Colonic mucosa (tissue), 4 donors: ENCODE results near the gene JPH3. TPM values are rescaled to one million over a fixed set of nuclear protein-coding genes. Genes with fewer than 3 reads are reported as not detected.

Experiments
- DNase-seq: peaks from one replicate; pipeline ENCODE4 v3.0.0-alpha.2; 2020
- H3K27ac ChIP-seq: fragments of 200-600 bp; one replicate; pipeline ENCODE4 v1.8.0; 2021
- H3K27me3 ChIP-seq: fragments of 200-600 bp; one replicate; pipeline ENCODE4 v1.8.0; 2021
- H3K36me3 ChIP-seq: fragments of 200-600 bp; one replicate; pipeline ENCODE4 v1.8.0; 2021
- H3K4me1 ChIP-seq: fragments of 200-600 bp; one replicate; pipeline ENCODE4 v1.8.0; 2021; ENCODE audit warnings: mild to moderate bottlenecking
- H3K4me3 ChIP-seq: fragments of 200-600 bp; one replicate; pipeline ENCODE4 v1.8.0; 2021
- H3K9ac ChIP-seq, 2 donors: one replicate each; pipeline ENCODE4 v1.7.0; 2013; ENCODE audit warnings: control low read depth in 2 of 2, low read depth in 2 of 2, low read length in 2 of 2
- H3K9me3 ChIP-seq: fragments of 200-600 bp; one replicate; pipeline ENCODE4 v1.8.0; 2021
- CTCF ChIP-seq: fragments of 200-600 bp; IDR thresholded peaks from one replicate; pipeline ENCODE4 v1.8.0; 2022; ENCODE audit warnings: antibody characterized with exemption, mild to moderate bottlenecking
- intact Hi-C: fragments of 100-400 bp; cut with DNase I; formaldehyde crosslinking; loops from one replicate; pipeline ENCODE4 v1.14.1; 2022
- total RNA-seq, 2 donors: library from RNA; stranded (reverse); fragmentation: NEBNext Ultra II Directional in 1 of 2; extraction: Animal tissue kit (Norgen Biotek cat#: 25700) in 1 of 2; gene quantifications; one replicate each; pipeline ENCODE4 v1.2.1, GENCODE V29; 2021
- donor health status: healthy.
- donor health status: DM: no; HTN: no; CAD: no.
- donor health status: DM: no; HTN: no; CAD: no.

JPH3 gene
- total RNA-seq, 2 donors from 2014 or later: 0.15 to 0.42 TPM

DNA sequence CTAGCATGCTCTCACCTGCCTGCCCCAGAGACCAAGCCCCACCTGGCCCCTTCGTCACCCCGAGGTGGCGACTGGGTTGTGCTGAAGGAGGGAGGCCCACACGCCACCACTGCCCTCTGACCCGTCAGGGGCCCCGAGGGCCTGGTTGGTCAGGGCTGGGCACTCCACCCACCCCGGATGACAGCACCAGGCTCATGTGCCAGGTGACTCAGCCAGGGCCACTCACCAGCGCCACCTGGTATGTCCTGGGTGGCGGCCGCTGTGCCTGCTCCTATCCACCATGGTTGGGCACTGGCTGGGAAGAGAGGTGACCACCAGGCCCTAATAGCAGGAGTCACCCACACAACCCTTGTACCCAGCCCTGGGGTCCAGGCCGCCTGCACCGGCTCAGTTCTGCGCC, 68.9 kb downstream of the JPH3 start:
- DNase-seq: no peak
- Histone ChIP-seq H3K9ac (no peak overlapping the region), H3K4me3 (no peak overlapping the region), H3K9me3 (no peaks in the 10 kb centered on the region), H3K27me3 (no peaks in the 10 kb centered on the region), H3K27ac (no peak overlapping the region), H3K36me3 (no peaks in the 10 kb centered on the region), H3K4me1 (no peaks in the 10 kb centered on the region)
- intact Hi-C loops: no loop called here
- no peak for TF ChIP-seq CTCF

- Histone ChIP-seq H3K9me3 (no peaks in the 10 kb centered on the region), H3K9ac (no peak overlapping the region), H3K27me3 (no peaks in the 10 kb centered on the region), H3K36me3 (no peaks in the 10 kb centered on the region), H3K27ac (no peak overlapping the region), H3K4me3 (no peak overlapping the region), H3K4me1 (no peaks in the 10 kb centered on the region)
- DNase-seq: no peak
- intact Hi-C loops: no loop called here
- TF ChIP-seq CTCF: no peak
Observed at GRCh38 chr16:87671715-87672270, 69.5 kb downstream of the JPH3 start.

DNA sequence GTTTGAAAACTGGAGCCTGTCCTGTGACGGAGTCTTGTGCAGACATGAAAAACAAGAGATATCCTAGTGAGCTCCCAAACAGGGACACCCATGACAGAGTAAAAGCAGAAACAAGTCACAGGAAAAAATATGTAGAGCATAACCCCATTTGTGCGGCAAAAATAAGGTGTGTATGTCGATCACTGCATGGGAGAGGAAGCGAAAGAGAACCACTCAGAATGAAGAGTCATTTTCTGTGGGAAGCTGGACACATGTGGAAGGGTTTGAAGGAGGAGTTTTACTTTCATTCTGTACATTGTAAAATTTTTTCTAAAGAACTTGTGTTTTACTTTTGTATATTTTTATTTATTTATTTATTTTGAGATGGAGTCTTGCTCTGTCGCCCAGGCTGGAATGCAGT, 72.1 kb downstream of the JPH3 start:
- no peak for DNase-seq
- Histone ChIP-seq H3K9me3 (no peaks in the 10 kb centered on the region), H3K27ac (no peak overlapping the region), H3K27me3 (no peaks in the 10 kb centered on the region), H3K9ac (no peak overlapping the region), H3K36me3 (no peaks in the 10 kb centered on the region), H3K4me1 (no peaks in the 10 kb centered on the region), H3K4me3 (no peak overlapping the region)
- TF ChIP-seq CTCF: no peak
- intact Hi-C loops: no loop called here

DNA sequence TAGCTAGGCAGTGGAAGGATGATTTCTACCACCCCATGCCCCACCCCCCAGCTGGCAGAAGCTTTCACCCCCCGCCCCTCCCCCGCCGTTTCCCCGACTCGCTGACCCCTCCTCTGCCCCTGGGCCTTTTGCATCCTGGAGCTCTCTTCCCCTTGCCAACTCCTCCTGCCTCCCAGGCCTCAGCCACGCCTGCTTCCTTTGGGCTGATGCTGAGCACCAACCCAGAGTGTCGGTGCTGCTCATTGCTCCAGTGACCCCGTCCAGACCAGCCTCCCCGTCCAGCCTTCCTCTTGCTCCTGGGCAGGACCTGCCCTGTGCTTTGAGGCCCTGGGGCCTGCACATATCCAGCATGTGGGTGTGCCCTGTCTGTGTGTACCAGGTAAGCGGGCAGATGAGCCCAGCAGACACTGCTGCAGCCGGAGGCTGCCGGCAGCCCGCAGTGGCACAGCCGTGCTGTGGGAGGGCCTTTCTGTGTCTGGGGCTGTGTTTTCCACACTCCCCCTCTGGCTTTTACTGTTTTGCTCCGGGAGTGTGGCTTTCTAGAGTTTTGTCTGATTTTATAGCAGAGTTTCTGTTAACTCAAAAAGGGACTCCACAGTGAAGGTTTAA, 72.9 kb downstream of the JPH3 start:
- intact Hi-C loops: no loop called here
- Histone ChIP-seq H3K4me3 (no peak overlapping the region), H3K27ac (no peak overlapping the region), H3K36me3 (no peaks in the 10 kb centered on the region), H3K27me3 (no peaks in the 10 kb centered on the region), H3K4me1 (no peaks in the 10 kb centered on the region), H3K9me3 (no peaks in the 10 kb centered on the region), H3K9ac (no peak overlapping the region)
- DNase-seq: no peak
- TF ChIP-seq CTCF: no peak

DNA sequence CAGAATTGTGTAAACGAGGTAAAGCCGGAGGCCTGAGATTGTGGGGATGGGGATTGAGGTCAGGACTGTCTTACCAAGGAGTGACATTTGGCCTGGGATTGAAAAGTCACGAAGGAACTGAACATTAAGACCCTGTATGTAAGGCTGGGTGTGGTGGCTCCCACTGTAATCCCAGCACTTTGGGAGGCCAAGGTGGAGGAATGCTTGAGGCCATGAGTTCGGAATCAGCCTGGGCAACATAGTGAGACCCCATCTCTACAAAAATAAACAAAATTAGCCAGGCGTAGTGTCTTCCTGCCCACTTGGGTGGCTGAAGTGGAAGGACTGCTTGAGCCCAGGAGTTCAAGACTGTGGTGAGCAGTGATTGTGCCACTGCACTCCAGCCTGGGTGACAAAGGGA, 75.5 kb downstream of the JPH3 start:
- H3K27me3 ChIP-seq: no peaks in the 10 kb centered on the region
- intact Hi-C loops: no loop called here
- no peaks in the 10 kb centered on the region for H3K36me3 ChIP-seq
- no peaks in the 10 kb centered on the region for H3K9me3 ChIP-seq
- H3K4me1 ChIP-seq: no peaks in the 10 kb centered on the region
- TF ChIP-seq CTCF: no peak
- H3K9ac ChIP-seq: no peak overlapping the region
- no peak overlapping the region for H3K4me3 ChIP-seq
- DNase-seq: no peak
- H3K27ac ChIP-seq: no peak overlapping the region
